ENCODE data around the gene PATZ1.

PATZ1 gene

DNA sequence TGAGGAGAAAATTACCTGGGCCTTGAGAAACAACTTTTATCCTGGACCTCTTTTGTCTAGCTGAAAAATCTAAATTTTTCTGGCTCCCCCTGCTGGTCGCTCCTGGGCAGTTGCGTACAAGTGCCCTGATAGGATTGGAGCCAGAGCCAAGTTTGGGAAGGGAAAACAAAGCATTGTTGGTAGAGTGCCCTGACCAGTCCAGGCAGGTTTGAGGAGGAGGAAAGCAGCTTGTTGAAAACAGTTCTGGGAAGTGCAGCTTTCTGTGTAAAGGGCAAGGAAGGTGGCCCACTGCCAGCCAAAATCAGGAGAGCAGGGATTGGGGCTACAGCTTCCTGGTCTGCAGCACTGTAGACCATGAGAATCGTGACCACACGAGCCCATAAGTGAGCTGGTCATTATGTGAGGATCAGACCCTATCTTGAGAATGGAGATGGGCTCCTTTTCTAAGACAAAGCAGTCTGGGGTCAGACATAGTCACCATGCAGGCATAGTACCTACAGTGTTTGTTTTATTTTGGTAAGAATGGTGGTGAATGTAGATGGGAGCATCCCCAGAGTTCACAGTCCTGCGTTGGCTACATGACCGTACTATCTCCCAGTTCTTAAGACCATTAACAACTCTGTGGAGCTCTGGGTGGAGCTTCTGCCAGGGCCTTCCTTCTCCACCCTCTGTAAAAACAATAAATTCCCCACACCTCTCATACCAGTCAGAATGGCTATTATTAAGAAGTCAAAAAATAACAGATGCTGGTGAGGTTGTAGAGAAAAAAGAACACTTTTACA is 32.6 kb downstream of the PATZ1 start (continued):
- TF ChIP-seq, protein P1, sequence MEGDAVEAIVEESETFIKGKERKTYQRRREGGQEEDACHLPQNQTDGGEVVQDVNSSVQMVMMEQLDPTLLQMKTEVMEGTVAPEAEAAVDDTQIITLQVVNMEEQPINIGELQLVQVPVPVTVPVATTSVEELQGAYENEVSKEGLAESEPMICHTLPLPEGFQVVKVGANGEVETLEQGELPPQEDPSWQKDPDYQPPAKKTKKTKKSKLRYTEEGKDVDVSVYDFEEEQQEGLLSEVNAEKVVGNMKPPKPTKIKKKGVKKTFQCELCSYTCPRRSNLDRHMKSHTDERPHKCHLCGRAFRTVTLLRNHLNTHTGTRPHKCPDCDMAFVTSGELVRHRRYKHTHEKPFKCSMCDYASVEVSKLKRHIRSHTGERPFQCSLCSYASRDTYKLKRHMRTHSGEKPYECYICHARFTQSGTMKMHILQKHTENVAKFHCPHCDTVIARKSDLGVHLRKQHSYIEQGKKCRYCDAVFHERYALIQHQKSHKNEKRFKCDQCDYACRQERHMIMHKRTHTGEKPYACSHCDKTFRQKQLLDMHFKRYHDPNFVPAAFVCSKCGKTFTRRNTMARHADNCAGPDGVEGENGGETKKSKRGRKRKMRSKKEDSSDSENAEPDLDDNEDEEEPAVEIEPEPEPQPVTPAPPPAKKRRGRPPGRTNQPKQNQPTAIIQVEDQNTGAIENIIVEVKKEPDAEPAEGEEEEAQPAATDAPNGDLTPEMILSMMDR (tag by site-specific recombination; IDR thresholded peaks at IDR 0.05) = peak; percentile 31; the same call in 1 of the 2 replicates

DNA sequence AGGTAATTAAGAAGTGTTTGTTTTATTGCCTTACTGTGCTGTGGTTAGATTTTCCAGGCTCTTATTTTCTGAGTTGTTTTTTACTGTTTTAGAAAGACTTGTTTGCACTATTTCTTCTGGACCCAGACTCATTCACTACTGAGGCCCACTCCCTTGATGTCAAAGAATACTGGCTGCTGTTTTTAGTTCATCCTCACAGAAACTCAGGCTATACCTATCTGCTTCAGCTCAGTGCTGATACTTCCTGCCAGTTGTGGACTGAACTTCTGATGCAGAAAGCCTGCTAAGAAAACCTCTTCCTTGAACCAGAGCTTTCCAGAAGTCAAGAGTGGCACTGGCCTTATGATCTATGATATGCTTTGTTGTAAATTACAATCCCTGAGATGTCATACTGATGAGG is 38.0 kb downstream of the PATZ1 start:
- TF ChIP-seq RBAK (tag by site-specific recombination; IDR thresholded peaks at IDR 0.05) (no peak), ZNF184 (tag by site-specific recombination; IDR thresholded peaks at IDR 0.05) (no peak), SP2 (tag by site-specific recombination; IDR thresholded peaks at IDR 0.05) (no peak), FEZF1 (tag by site-specific recombination; IDR thresholded peaks at IDR 0.05) (no peak), ZFP3 (tag by site-specific recombination; IDR thresholded peaks at IDR 0.05; ENCODE audit: low read depth) (no peak)
- TF ChIP-seq, protein P2, sequence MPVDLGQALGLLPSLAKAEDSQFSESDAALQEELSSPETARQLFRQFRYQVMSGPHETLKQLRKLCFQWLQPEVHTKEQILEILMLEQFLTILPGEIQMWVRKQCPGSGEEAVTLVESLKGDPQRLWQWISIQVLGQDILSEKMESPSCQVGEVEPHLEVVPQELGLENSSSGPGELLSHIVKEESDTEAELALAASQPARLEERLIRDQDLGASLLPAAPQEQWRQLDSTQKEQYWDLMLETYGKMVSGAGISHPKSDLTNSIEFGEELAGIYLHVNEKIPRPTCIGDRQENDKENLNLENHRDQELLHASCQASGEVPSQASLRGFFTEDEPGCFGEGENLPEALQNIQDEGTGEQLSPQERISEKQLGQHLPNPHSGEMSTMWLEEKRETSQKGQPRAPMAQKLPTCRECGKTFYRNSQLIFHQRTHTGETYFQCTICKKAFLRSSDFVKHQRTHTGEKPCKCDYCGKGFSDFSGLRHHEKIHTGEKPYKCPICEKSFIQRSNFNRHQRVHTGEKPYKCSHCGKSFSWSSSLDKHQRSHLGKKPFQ (tag by site-specific recombination; IDR thresholded peaks at IDR 0.05) = no peak
- H3K9me3 ChIP-seq (ENCODE audit: control insufficient read depth, insufficient read depth, low read depth, low read length) = no peaks in the 10 kb centered on the region
- no peaks in the 10 kb centered on the region; a peak in 2 of 3 replicates for H3K36me3 ChIP-seq (ENCODE audit: control insufficient read depth in 2 of 2, insufficient read depth in 1 of 2, low read length in 2 of 2)
- POLR2A ChIA-PET = interaction anchor here (0.5 kb wide), 1 partner anchor 148 kb away, joined by 4 read pairs; the partner anchor contains the start of gene RNF185
- no peaks in the 10 kb centered on the region for H3K4me1 ChIP-seq (ENCODE audit: control insufficient read depth, insufficient read depth, low read length)
- no peak overlapping the region for H3K27ac ChIP-seq (ENCODE audit: extremely low read depth, low read depth, low read length)
- CTCF ChIA-PET = no interaction called here
- H3K4me3 ChIP-seq (ENCODE audit: low read depth, low read length) = no peak overlapping the region

DNA sequence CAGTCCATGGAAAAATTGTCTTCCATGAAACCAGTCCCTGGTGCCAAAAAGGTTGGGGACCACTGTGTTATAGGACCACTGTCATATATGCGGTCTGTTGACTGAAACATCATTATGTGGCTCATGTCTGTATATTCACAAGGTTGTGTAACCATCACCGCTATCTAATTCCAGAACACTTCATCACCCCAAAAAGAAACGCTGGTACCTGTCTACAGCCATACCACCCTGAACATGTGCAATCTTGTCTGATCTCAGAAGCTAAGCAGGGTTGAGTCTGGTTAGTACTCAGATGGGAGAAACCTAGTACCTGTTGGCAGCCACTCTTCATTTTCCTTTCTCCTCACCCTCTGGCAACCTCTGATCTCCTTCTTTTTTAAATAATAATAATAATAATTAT is 41.0 kb downstream of the PATZ1 start:
- ChIA-PET POLR2A (interaction anchor here (0.6 kb wide), 1 partner anchor 96 kb away, joined by 3 read pairs; no protein-coding TSS in a partner anchor), CTCF (interaction anchor here (0.6 to 9.3 kb wide), 2 partner anchors 8 to 15 kb away, joined by 4 to 100 read pairs; no protein-coding TSS in a partner anchor)

More for the DNA sequence above, 41.0 kb downstream of the PATZ1 start:
- H3K4me3 ChIP-seq (ENCODE audit: low read depth, low read length) = no peak overlapping the region
- no peak for TF ChIP-seq ZNF416 (tag by site-specific recombination; IDR thresholded peaks at IDR 0.05)
- TF ChIP-seq ZFP3 (tag by site-specific recombination; IDR thresholded peaks at IDR 0.05; ENCODE audit: low read depth) = no peak
- no peak for TF ChIP-seq MEIS1 (CRISPR knock-in tag; IDR thresholded peaks at IDR 0.05; ENCODE audit: borderline replicate concordance)
- TF ChIP-seq, protein P3, sequence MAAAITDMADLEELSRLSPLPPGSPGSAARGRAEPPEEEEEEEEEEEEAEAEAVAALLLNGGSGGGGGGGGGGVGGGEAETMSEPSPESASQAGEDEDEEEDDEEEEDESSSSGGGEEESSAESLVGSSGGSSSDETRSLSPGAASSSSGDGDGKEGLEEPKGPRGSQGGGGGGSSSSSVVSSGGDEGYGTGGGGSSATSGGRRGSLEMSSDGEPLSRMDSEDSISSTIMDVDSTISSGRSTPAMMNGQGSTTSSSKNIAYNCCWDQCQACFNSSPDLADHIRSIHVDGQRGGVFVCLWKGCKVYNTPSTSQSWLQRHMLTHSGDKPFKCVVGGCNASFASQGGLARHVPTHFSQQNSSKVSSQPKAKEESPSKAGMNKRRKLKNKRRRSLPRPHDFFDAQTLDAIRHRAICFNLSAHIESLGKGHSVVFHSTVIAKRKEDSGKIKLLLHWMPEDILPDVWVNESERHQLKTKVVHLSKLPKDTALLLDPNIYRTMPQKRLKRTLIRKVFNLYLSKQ (tag by site-specific recombination; IDR thresholded peaks at IDR 0.05; ENCODE audit: borderline replicate concordance) = no peak
- TF ChIP-seq ZNF600 (tag by site-specific recombination; IDR thresholded peaks at IDR 0.05) = no peak
- no peak for TF ChIP-seq MYNN (tag by site-specific recombination; IDR thresholded peaks at IDR 0.05; ENCODE audit: borderline replicate concordance)
- TF ChIP-seq ZNF558 (tag by site-specific recombination; IDR thresholded peaks at IDR 0.05) = no peak
- no peak for TF ChIP-seq ZNF2 (tag by site-specific recombination; IDR thresholded peaks at IDR 0.05)
- TF ChIP-seq SP2 (tag by site-specific recombination; IDR thresholded peaks at IDR 0.05) = no peak
- TF ChIP-seq, protein P4, sequence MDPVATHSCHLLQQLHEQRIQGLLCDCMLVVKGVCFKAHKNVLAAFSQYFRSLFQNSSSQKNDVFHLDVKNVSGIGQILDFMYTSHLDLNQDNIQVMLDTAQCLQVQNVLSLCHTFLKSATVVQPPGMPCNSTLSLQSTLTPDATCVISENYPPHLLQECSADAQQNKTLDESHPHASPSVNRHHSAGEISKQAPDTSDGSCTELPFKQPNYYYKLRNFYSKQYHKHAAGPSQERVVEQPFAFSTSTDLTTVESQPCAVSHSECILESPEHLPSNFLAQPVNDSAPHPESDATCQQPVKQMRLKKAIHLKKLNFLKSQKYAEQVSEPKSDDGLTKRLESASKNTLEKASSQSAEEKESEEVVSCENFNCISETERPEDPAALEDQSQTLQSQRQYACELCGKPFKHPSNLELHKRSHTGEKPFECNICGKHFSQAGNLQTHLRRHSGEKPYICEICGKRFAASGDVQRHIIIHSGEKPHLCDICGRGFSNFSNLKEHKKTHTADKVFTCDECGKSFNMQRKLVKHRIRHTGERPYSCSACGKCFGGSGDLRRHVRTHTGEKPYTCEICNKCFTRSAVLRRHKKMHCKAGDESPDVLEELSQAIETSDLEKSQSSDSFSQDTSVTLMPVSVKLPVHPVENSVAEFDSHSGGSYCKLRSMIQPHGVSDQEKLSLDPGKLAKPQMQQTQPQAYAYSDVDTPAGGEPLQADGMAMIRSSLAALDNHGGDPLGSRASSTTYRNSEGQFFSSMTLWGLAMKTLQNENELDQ (tag by site-specific recombination; IDR thresholded peaks at IDR 0.05; ENCODE audit: low read depth) = no peak
- TF ChIP-seq KLF10 (tag by site-specific recombination; IDR thresholded peaks at IDR 0.05) = no peak
- no peak for TF ChIP-seq ZBTB21 (tag by site-specific recombination; IDR thresholded peaks at IDR 0.05)
- TF ChIP-seq, protein P5, sequence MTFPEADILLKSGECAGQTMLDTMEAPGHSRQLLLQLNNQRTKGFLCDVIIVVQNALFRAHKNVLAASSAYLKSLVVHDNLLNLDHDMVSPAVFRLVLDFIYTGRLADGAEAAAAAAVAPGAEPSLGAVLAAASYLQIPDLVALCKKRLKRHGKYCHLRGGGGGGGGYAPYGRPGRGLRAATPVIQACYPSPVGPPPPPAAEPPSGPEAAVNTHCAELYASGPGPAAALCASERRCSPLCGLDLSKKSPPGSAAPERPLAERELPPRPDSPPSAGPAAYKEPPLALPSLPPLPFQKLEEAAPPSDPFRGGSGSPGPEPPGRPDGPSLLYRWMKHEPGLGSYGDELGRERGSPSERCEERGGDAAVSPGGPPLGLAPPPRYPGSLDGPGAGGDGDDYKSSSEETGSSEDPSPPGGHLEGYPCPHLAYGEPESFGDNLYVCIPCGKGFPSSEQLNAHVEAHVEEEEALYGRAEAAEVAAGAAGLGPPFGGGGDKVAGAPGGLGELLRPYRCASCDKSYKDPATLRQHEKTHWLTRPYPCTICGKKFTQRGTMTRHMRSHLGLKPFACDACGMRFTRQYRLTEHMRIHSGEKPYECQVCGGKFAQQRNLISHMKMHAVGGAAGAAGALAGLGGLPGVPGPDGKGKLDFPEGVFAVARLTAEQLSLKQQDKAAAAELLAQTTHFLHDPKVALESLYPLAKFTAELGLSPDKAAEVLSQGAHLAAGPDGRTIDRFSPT (tag by site-specific recombination; IDR thresholded peaks at IDR 0.05) = no peak
- TF ChIP-seq ZNF366 (tag by site-specific recombination; conservative IDR thresholded peaks at IDR 0.05) = no peak
- no peak for TF ChIP-seq ZFP37 (tag by site-specific recombination; IDR thresholded peaks at IDR 0.05)
- no peaks in the 10 kb centered on the region for H3K9me3 ChIP-seq (ENCODE audit: control insufficient read depth, insufficient read depth, low read depth, low read length)
- H3K36me3 ChIP-seq (ENCODE audit: control insufficient read depth in 2 of 2, insufficient read depth in 1 of 2, low read length in 2 of 2) = no peaks in the 10 kb centered on the region; a peak in 1 of 3 replicates
- no peak overlapping the region for H3K27ac ChIP-seq (ENCODE audit: extremely low read depth, low read depth, low read length)
- H3K4me1 ChIP-seq (ENCODE audit: control insufficient read depth, insufficient read depth, low read length) = no peaks in the 10 kb centered on the region
